SU-DHL-6 (cell line): ENCODE measurements around the gene EIF4EBP3.
A peak's percentile ranks its signal among the peaks of the same experiment; 100 is the strongest.

Experiments
- H2AFZ ChIP-seq: fragments of 200-600 bp; sonication (generic); 2 replicates; pipeline ENCODE4 v1.6.1; 2014; ENCODE audit warnings: low read depth, mild to moderate bottlenecking, moderate library complexity, mixed read lengths, antibody characterized with exemption, low read length; ENCODE audit not compliant: severe bottlenecking
- H3F3A ChIP-seq: fragments of 200-600 bp; shearing (Covaris generic); 2 replicates; pipeline ENCODE4 v1.6.0; 2016; ENCODE audit warnings: antibody characterized with exemption, mild to moderate bottlenecking; ENCODE audit not compliant: insufficient read depth
- H3K27ac ChIP-seq: fragments of 200-600 bp; sonication (generic); 2 replicates; pipeline ENCODE4 v1.5.1; 2016; ENCODE audit warnings: low read depth, mild to moderate bottlenecking, low read length, moderate library complexity, mixed read lengths
- H3K27me3 ChIP-seq: fragments of 200-600 bp; sonication (generic), shearing (Covaris generic); 2 replicates; pipeline ENCODE4 v1.6.0; 2014; ENCODE audit warnings: mild to moderate bottlenecking, low read length
- H3K36me3 ChIP-seq: fragments of 200-600 bp; sonication (generic); 2 replicates; pipeline ENCODE4 v1.6.1; 2014; ENCODE audit warnings: mild to moderate bottlenecking, low read length, mixed read lengths
- H3K4me2 ChIP-seq: fragments of 300-600, 200-600 bp; shearing (Covaris generic), sonication (generic); 2 replicates; pipeline ENCODE4 v1.6.0; 2014; ENCODE audit warnings: low read length, low read depth, mild to moderate bottlenecking; ENCODE audit not compliant: poor library complexity, severe bottlenecking
- H3K4me3 ChIP-seq: fragments of 200-600 bp; sonication (generic); 2 replicates; pipeline ENCODE4 v1.5.1; 2014; ENCODE audit warnings: antibody characterized with exemption, low read length, mild to moderate bottlenecking, mixed read lengths; ENCODE audit not compliant: insufficient read depth, poor library complexity, severe bottlenecking
- H3K79me2 ChIP-seq: fragments of 200-600 bp; sonication (generic); 2 replicates; pipeline ENCODE4 v1.6.1; 2014; ENCODE audit warnings: mild to moderate bottlenecking, low read length, moderate library complexity; ENCODE audit not compliant: insufficient read depth
- H3K9ac ChIP-seq: fragments of 200-600 bp; sonication (generic); 2 replicates; pipeline ENCODE4 v1.7.0; 2014; ENCODE audit warnings: mild to moderate bottlenecking, low read length
- H3K9me2 ChIP-seq: fragments of 200-600 bp; sonication (generic); replicated peaks from 2 replicates; pipeline ENCODE4 v1.6.1; 2014; ENCODE audit warnings: low read length; ENCODE audit not compliant: insufficient read depth
- H3K9me3 ChIP-seq: fragments of 200-600 bp; sonication (generic); 2 replicates; pipeline ENCODE4 v1.6.1; 2014; ENCODE audit warnings: low read length, mixed read lengths; ENCODE audit not compliant: insufficient read depth
- H4K20me1 ChIP-seq: fragments of 200-600 bp; sonication (generic); 2 replicates; pipeline ENCODE4 v1.6.1; 2014; ENCODE audit warnings: low read depth, mild to moderate bottlenecking, antibody characterized with exemption, low read length, moderate library complexity, mixed read lengths
- EZH2phosphoT487 ChIP-seq: fragments of 200-600 bp; sonication (generic), shearing (Covaris generic); conservative IDR thresholded peaks from 2 replicates; pipeline ENCODE4 v1.6.1; 2018; ENCODE audit warnings: mild to moderate bottlenecking, antibody characterized with exemption, low read length, moderate library complexity, mixed read lengths
- TF ChIP-seq, protein P1 (sequence below): fragments of 200-600 bp; sonication (generic); IDR thresholded peaks from one replicate; pipeline ENCODE4 v1.5.1; 2017; ENCODE audit warnings: antibody characterized with exemption, mild to moderate bottlenecking, low read length, moderate library complexity; ENCODE audit not compliant: insufficient read depth, poor library complexity, severe bottlenecking

The EIF4EBP3 gene

DNA sequence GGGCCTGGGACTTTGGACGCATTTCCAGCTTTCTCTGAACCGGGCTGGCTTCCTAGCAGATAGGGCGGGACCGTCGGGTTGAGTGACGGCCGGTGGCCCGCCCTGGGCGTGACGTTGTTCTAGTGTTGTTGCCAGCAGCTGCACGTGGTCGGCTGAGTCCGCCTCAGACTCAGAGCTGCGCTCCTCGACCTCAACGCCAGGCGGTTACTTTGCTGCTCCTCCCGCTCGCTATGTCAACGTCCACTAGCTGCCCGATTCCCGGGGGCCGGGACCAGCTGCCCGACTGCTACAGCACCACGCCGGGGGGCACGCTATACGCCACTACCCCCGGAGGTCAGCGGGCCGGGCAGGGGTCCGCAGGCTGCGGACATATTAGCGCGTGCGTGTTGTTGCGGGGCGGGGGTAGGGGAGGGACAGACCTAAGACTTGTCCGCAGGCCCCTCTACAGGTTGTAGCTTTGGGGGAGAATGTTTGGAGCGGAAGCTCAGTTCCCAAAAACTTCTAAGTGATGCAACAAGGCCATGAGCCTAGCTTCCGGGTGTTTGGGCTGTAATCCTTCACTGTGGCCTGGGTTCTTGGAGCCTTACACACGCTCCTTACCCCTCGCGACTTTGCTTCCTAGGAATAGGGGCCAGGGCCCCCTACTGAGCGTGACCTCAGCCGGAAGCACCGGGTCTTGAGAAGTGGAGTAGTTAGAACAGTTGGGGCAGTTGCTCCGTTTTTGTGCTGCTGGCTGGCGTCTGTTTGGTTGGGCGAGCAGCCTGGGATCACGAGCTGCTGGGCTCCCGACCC lies at the start of gene EIF4EBP3:
TSS of gene EIF4EBP3 (plus strand) at position 155 of the 792 bp plus-strand sequence. CDS start at position 231, 76 bp downstream.
- Histone ChIP-seq H3K79me2 (0 out of 2 replicates have a peak, but pooled peaks cover 1% of the 10 kb centered on the region), H3K4me2 (peak within 1 kb of the TSS; percentile 80), H3K27me3 (no peaks in the 10 kb centered on the region), H3F3A (peaks cover 11% of the 10 kb centered on the region; the same call in 1 of the 2 replicates), H3K9me3 (no peaks in the 10 kb centered on the region), H3K9ac (peak within 1 kb of the TSS; percentile 58), H4K20me1 (no peaks in the 10 kb centered on the region), H3K27ac (peak within 1 kb of the TSS; percentile 70), H2AFZ (peak within 1 kb of the TSS; percentile 20), H3K36me3 (0 out of 2 replicates have a peak, but pooled peaks cover 1% of the 10 kb centered on the region), H3K4me3 (peak within 1 kb of the TSS; percentile 48), H3K9me2 (no peaks in the 10 kb centered on the region)
- TF ChIP-seq, protein P1, sequence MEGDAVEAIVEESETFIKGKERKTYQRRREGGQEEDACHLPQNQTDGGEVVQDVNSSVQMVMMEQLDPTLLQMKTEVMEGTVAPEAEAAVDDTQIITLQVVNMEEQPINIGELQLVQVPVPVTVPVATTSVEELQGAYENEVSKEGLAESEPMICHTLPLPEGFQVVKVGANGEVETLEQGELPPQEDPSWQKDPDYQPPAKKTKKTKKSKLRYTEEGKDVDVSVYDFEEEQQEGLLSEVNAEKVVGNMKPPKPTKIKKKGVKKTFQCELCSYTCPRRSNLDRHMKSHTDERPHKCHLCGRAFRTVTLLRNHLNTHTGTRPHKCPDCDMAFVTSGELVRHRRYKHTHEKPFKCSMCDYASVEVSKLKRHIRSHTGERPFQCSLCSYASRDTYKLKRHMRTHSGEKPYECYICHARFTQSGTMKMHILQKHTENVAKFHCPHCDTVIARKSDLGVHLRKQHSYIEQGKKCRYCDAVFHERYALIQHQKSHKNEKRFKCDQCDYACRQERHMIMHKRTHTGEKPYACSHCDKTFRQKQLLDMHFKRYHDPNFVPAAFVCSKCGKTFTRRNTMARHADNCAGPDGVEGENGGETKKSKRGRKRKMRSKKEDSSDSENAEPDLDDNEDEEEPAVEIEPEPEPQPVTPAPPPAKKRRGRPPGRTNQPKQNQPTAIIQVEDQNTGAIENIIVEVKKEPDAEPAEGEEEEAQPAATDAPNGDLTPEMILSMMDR: no peak
- TF ChIP-seq EZH2phosphoT487: no peak

DNA sequence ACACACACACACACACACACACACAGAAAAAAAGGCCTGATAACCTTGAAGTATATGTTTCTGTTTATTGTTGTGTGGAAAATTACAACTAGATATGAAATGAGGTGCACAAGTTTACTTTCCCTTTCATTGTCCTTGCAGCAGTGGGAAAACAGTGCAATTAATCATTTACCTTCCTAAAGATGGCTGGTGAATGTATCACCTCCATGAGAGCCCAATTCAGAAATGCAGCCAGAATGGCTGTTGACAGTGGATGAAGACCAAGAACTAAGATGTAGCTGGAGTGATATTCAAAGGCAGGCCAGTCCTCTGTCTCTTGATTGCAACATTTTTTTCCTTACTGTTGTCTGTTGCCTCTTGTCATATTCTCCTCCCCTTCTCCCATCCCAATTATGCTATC lies 49.6 kb upstream of the EIF4EBP3 start:
- Histone ChIP-seq H3K27me3 (no peaks in the 10 kb centered on the region), H4K20me1 (no peaks in the 10 kb centered on the region), H3K9me3 (no peaks in the 10 kb centered on the region), H3K79me2 (no peaks in the 10 kb centered on the region; the same call in none of the 2 replicates), H3K9me2 (no peaks in the 10 kb centered on the region), H3F3A (0 out of 2 replicates have a peak, but pooled peaks cover 15% of the 10 kb centered on the region), H3K36me3 (peaks cover 35% of the 10 kb centered on the region; the same call in 1 of the 2 replicates), H3K4me3 (no peak overlapping the region), H3K27ac (no peak overlapping the region), H3K9ac (no peak overlapping the region), H3K4me2 (no peak overlapping the region), H2AFZ (no peak overlapping the region)
- TF ChIP-seq, protein P1: no peak
- no peak for TF ChIP-seq EZH2phosphoT487

DNA sequence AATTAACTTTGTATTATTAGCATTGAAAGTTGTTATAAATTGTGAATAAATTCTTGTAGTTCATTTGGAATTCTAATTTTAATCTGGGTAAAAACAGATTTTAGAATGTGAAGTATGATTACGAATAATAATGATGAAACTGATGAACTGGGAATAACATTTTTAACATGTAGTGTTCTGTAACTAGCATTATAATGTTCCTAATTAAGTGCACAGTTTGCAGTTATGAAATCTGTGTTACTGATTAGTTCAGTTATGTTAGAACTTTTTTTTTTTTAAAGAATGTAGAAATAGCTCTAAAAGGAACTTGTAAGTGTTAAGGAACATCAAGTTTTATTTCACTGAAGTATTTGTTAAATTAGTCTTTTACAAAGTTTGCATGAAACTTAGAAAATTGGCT lies 48.9 kb upstream of the EIF4EBP3 start:
- H3K4me3 ChIP-seq: no peak overlapping the region
- no peak overlapping the region for H3K27ac ChIP-seq
- H3K36me3 ChIP-seq: peaks cover 35% of the 10 kb centered on the region; the same call in 1 of the 2 replicates
- H3K9ac ChIP-seq: no peak overlapping the region
- H3K79me2 ChIP-seq: no peaks in the 10 kb centered on the region; the same call in none of the 2 replicates
- H3F3A ChIP-seq: 0 out of 2 replicates have a peak, but pooled peaks cover 15% of the 10 kb centered on the region
- H3K9me2 ChIP-seq: no peaks in the 10 kb centered on the region
- no peaks in the 10 kb centered on the region for H3K27me3 ChIP-seq
- H2AFZ ChIP-seq: no peak overlapping the region
- H4K20me1 ChIP-seq: no peaks in the 10 kb centered on the region
- H3K4me2 ChIP-seq: no peak overlapping the region
- H3K9me3 ChIP-seq: no peaks in the 10 kb centered on the region
- TF ChIP-seq, protein P1: no peak
- no peak for TF ChIP-seq EZH2phosphoT487
